ENCODE results near the gene KCNH6.

GRCh38 chr17:63490858-63491400, 32.2 kb upstream of the KCNH6 start:
- TF ChIP-seq, protein P1, sequence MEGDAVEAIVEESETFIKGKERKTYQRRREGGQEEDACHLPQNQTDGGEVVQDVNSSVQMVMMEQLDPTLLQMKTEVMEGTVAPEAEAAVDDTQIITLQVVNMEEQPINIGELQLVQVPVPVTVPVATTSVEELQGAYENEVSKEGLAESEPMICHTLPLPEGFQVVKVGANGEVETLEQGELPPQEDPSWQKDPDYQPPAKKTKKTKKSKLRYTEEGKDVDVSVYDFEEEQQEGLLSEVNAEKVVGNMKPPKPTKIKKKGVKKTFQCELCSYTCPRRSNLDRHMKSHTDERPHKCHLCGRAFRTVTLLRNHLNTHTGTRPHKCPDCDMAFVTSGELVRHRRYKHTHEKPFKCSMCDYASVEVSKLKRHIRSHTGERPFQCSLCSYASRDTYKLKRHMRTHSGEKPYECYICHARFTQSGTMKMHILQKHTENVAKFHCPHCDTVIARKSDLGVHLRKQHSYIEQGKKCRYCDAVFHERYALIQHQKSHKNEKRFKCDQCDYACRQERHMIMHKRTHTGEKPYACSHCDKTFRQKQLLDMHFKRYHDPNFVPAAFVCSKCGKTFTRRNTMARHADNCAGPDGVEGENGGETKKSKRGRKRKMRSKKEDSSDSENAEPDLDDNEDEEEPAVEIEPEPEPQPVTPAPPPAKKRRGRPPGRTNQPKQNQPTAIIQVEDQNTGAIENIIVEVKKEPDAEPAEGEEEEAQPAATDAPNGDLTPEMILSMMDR (IDR thresholded peaks at IDR 0.05; ENCODE audit: borderline replicate concordance, extremely low read depth, low read length, poor library complexity, severe bottlenecking): no peak
- TF ChIP-seq EZH2 (IDR thresholded peaks at IDR 0.05; ENCODE audit: borderline replicate concordance, low read depth, low read length, severe bottlenecking): no peak

All from DND-41 (cell line).